ENCODE measurements around the gene IP6K2.

DNA sequence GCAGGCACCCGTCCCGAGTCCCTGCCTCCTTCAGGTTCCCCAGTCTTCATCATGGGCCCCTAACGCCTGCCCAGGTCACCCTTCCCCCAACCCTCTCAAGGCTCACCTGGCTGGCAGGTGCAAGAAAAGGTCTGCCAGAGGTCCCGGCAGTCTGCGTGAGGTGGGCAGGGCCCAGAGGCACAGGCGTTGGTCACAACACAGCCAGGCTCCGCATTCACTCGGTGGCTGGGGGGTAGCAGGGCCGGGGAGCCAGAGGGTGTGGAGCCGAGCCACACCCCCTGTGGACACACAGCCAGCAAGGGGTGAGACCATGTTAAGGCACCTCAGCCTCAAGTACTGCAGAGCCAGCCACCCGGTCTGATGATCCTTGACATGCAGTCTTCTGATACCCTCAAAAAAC is 65.2 kb downstream of the IP6K2 start:
- TF ChIP-seq EP300 (IDR thresholded peaks at IDR 0.05), result no peak
- TF ChIP-seq, protein P1, sequence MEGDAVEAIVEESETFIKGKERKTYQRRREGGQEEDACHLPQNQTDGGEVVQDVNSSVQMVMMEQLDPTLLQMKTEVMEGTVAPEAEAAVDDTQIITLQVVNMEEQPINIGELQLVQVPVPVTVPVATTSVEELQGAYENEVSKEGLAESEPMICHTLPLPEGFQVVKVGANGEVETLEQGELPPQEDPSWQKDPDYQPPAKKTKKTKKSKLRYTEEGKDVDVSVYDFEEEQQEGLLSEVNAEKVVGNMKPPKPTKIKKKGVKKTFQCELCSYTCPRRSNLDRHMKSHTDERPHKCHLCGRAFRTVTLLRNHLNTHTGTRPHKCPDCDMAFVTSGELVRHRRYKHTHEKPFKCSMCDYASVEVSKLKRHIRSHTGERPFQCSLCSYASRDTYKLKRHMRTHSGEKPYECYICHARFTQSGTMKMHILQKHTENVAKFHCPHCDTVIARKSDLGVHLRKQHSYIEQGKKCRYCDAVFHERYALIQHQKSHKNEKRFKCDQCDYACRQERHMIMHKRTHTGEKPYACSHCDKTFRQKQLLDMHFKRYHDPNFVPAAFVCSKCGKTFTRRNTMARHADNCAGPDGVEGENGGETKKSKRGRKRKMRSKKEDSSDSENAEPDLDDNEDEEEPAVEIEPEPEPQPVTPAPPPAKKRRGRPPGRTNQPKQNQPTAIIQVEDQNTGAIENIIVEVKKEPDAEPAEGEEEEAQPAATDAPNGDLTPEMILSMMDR (IDR thresholded peaks at IDR 0.05), result no peak
- no peak for TF ChIP-seq POLR2A (IDR thresholded peaks at IDR 0.05)

All from sigmoid colon (tissue), 4 donors.